Hindlimb muscle (tissue), 1 donor: ENCODE data around the gene SPATA6L. TPM values are rescaled to one million over a fixed set of nuclear protein-coding genes. Genes with fewer than 3 reads are reported as not detected.
"Not testable (repeated sequence)": the region's sequence is repeated elsewhere in the genome, so short reads cannot be mapped to it uniquely, and the experiment has no call there.

ENCODE experiments used
- DNase-seq: peaks from one replicate; pipeline ENCODE4 v3.0.0-alpha.2; 2013
- polyA plus RNA-seq: library from polyadenylated mRNA; unstranded; fragments of 120-200 nt; gene quantifications from one replicate; pipeline ENCODE4 v1.2.1, GENCODE V29; 2013; ENCODE audit not compliant: insufficient read length

Gene SPATA6L
- polyA plus RNA-seq, 1 donor: 0.53 TPM

GRCh38 chr9:4630836-4631235 is 35.4 kb downstream of the SPATA6L start:
- DNase-seq: no peak

GRCh38 chr9:4622016-4622415 is 44.3 kb downstream of the SPATA6L start:
- no peak for DNase-seq

- DNase-seq: no peak
These were observed 45.3 kb downstream of the SPATA6L start for GRCh38 chr9:4620881-4621555.

GRCh38 chr9:4620057-4620765 is 46.1 kb downstream of the SPATA6L start:
- DNase-seq: no peak

- DNase-seq: no peak
These were observed 47.6 kb downstream of the SPATA6L start for GRCh38 chr9:4618700-4619099.

- no peak for DNase-seq
These were observed 48.5 kb downstream of the SPATA6L start for GRCh38 chr9:4617752-4618151.

GRCh38 chr9:4615778-4616177 is 50.5 kb downstream of the SPATA6L start:
- no peak for DNase-seq

- DNase-seq: peak; percentile 38
These were observed 51.0 kb downstream of the SPATA6L start for GRCh38 chr9:4615251-4615650.

- no peak for DNase-seq
These were observed 51.7 kb downstream of the SPATA6L start for GRCh38 chr9:4614627-4615026.

GRCh38 chr9:4606033-4606432 is 60.2 kb downstream of the SPATA6L start:
- DNase-seq: not testable (repeated sequence)

- peak; percentile 49 for DNase-seq
These were observed 61.6 kb downstream of the SPATA6L start for GRCh38 chr9:4604678-4605095.

- no peak for DNase-seq
These were observed 62.5 kb downstream of the SPATA6L start for GRCh38 chr9:4603830-4604229.

GRCh38 chr9:4600368-4600767 is 65.9 kb downstream of the SPATA6L start:
- DNase-seq: no peak

- DNase-seq: no peak
These were observed 69.9 kb downstream of the SPATA6L start for GRCh38 chr9:4596165-4596922.

GRCh38 chr9:4594994-4595393 is 71.3 kb downstream of the SPATA6L start:
- DNase-seq: no peak

- no peak for DNase-seq
These were observed 71.7 kb downstream of the SPATA6L start for GRCh38 chr9:4594545-4594944.

GRCh38 chr9:4592886-4593285 is 73.4 kb downstream of the SPATA6L start:
- no peak for DNase-seq

- DNase-seq: no peak
These were observed 74.0 kb downstream of the SPATA6L start for GRCh38 chr9:4592295-4592694.

GRCh38 chr9:4591123-4591500 is 75.2 kb downstream of the SPATA6L start:
- no peak for DNase-seq

GRCh38 chr9:4590430-4591122 is 75.7 kb downstream of the SPATA6L start:
- no peak for DNase-seq

GRCh38 chr9:4588721-4589120 is 77.6 kb downstream of the SPATA6L start:
- no peak for DNase-seq

GRCh38 chr9:4585135-4585534 is 81.1 kb downstream of the SPATA6L start:
- DNase-seq: no peak

GRCh38 chr9:4584636-4585035 is 81.6 kb downstream of the SPATA6L start:
- no peak for DNase-seq
